H1 (cell line): ENCODE data around the gene PKN1. TPM values are rescaled to one million over a fixed set of nuclear protein-coding genes. Genes with fewer than 3 reads are reported as not detected.
A peak's percentile ranks its signal among the peaks of the same experiment; 100 is the strongest.

ENCODE experiments used
- CTCF ChIA-PET: fragments of 300-600 bp; sonication (Branson Sonifier 250); formaldehyde crosslinking; loops from one replicate; lab custom pipeline; 2021; ENCODE audit not compliant: partially characterized antibody; lab: Charles Lee
- POLR2A ChIA-PET: fragments of 300-600 bp; sonication (Branson Sonifier 250); formaldehyde crosslinking; loops from one replicate; lab custom pipeline; 2021; ENCODE audit warnings: inconsistent platforms; ENCODE audit not compliant: partially characterized antibody; lab: Charles Lee
- DNase-seq, 2 experiments: peaks; one replicate each; pipeline versions ENCODE4 v3.0.0 to v3.0.0-alpha.2; 2010 to 2022; ENCODE audit warnings: low spot score in 2 of 2, low read depth in 1 of 2, mixed read lengths in 1 of 2
- FAIRE-seq: peaks from 2 replicates; lab custom pipeline; 2011; peaks lifted over from hg19 to GRCh38; lab: Jason Lieb, UNC
- H2AFZ ChIP-seq: 2 replicates; pipeline ENCODE4 v1.8.1; 2012; ENCODE audit warnings: low read length, inconsistent platforms
- H2AK5ac ChIP-seq: 2 replicates; pipeline ENCODE4 v1.6.1; 2013; ENCODE audit warnings: low read depth, low read length
- H2BK120ac ChIP-seq: replicated peaks from 2 replicates; pipeline ENCODE3; 2013; ENCODE audit warnings: low read depth, low read length, inconsistent platforms
- H2BK12ac ChIP-seq: 2 replicates; pipeline ENCODE4 v1.6.1; 2013; ENCODE audit warnings: low read depth, low read length
- H2BK15ac ChIP-seq: 2 replicates; pipeline ENCODE4 v1.6.1; 2013; ENCODE audit warnings: low read length
- H2BK20ac ChIP-seq: 2 replicates; pipeline ENCODE4 v1.6.1; 2013; ENCODE audit warnings: low read length
- H2BK5ac ChIP-seq: 2 replicates; pipeline ENCODE4 v1.6.1; 2013; ENCODE audit warnings: low read depth, low read length
- H3K14ac ChIP-seq: 2 replicates; pipeline ENCODE4 v1.6.1; 2013; ENCODE audit warnings: inconsistent platforms; ENCODE audit not compliant: insufficient read length
- H3K18ac ChIP-seq: 2 replicates; pipeline ENCODE4 v1.6.1; 2013; ENCODE audit warnings: low read length; ENCODE audit errors: extremely low read depth
- H3K23ac ChIP-seq: 2 replicates; pipeline ENCODE4 v1.6.1; 2013; ENCODE audit warnings: inconsistent platforms; ENCODE audit not compliant: insufficient read length
- H3K23me2 ChIP-seq: 2 replicates; pipeline ENCODE4 v1.6.1; 2013; ENCODE audit warnings: low read depth, low read length
- H3K27ac ChIP-seq: 2 replicates; pipeline ENCODE4 v1.6.1; 2011; ENCODE audit warnings: low read depth, low read length, inconsistent platforms
- H3K27me3 ChIP-seq, 4 experiments: replicated peaks in 1 of 4; 1 replicate in 1 of 4; 2 replicates in 3 of 4; pipeline versions ENCODE4 v1.6.1 to v1.8.1; 2011 to 2013; ENCODE audit warnings: low read length in 3 of 4, mild to moderate bottlenecking in 3 of 4, inconsistent platforms in 2 of 4, mixed read lengths in 2 of 4, moderate library complexity in 1 of 4; ENCODE audit not compliant: control insufficient read depth in 3 of 4, insufficient read depth in 3 of 4; ENCODE audit errors: extremely low read depth in 1 of 4
- H3K36me3 ChIP-seq, 4 experiments: 2 replicates each; pipeline versions ENCODE4 v1.6.1 to v1.8.1; 2011 to 2013; ENCODE audit warnings: mild to moderate bottlenecking in 4 of 4, low read length in 3 of 4, moderate library complexity in 2 of 4, control low read depth in 1 of 4, inconsistent platforms in 1 of 4; ENCODE audit not compliant: insufficient read depth in 4 of 4, control insufficient read depth in 2 of 4
- H3K4ac ChIP-seq: replicated peaks from 2 replicates; pipeline ENCODE3; 2013; ENCODE audit warnings: low read length, low read depth, mixed read lengths, inconsistent platforms; ENCODE audit not compliant: insufficient read length
- H3K4me1 ChIP-seq, 4 experiments: replicated peaks in 1 of 4; 1 replicate in 1 of 4; 2 replicates in 3 of 4; pipeline versions ENCODE4 v1.6.1 to v1.8.1; 2011 to 2013; ENCODE audit warnings: low read length in 3 of 4, inconsistent platforms in 2 of 4, mixed read lengths in 1 of 4; ENCODE audit not compliant: insufficient read depth in 4 of 4, control insufficient read depth in 3 of 4
- H3K4me2 ChIP-seq, 2 experiments: 2 replicates each; pipeline versions ENCODE4 v1.6.1 to v1.8.1; 2011 to 2013; ENCODE audit warnings: low read depth in 2 of 2, low read length in 2 of 2, control low read depth in 1 of 2, inconsistent platforms in 1 of 2, mild to moderate bottlenecking in 1 of 2; ENCODE audit not compliant: insufficient read depth in 1 of 2
- H3K4me3 ChIP-seq, 4 experiments: fragments of 200-600, 300-600 bp in 1 of 4; sonication (generic), shearing (Covaris generic), sonication (Bioruptor Twin) in 1 of 4; 2 replicates each; pipeline versions ENCODE4 v1.5.1 to v1.8.1; 2011 to 2016; ENCODE audit warnings: low read length in 4 of 4, low read depth in 3 of 4, control low read depth in 2 of 4, inconsistent platforms in 2 of 4, mild to moderate bottlenecking in 2 of 4, mixed read lengths in 1 of 4, moderate library complexity in 1 of 4; ENCODE audit not compliant: insufficient read depth in 2 of 4; ENCODE audit errors: extremely low read depth in 1 of 4
- H3K56ac ChIP-seq: replicated peaks from 2 replicates; pipeline ENCODE3; 2013; ENCODE audit warnings: low read depth, mild to moderate bottlenecking, mixed read lengths, low read length, inconsistent platforms; ENCODE audit not compliant: insufficient read length
- H3K79me1 ChIP-seq: 2 replicates; pipeline ENCODE4 v1.6.1; 2013; ENCODE audit warnings: low read depth, low read length, control low read depth
- H3K79me2 ChIP-seq, 2 experiments: 2 replicates each; pipeline versions ENCODE4 v1.6.1 to v1.8.1; 2012 to 2013; ENCODE audit warnings: low read length in 2 of 2, mild to moderate bottlenecking in 2 of 2, inconsistent platforms in 1 of 2; ENCODE audit not compliant: insufficient read depth in 2 of 2, control insufficient read depth in 1 of 2
- H3K9ac ChIP-seq, 4 experiments: replicated peaks in 1 of 4; 1 replicate in 1 of 4; 2 replicates in 3 of 4; pipeline versions ENCODE4 v1.6.1 to v1.8.1; 2011 to 2013; ENCODE audit warnings: low read depth in 3 of 4, low read length in 3 of 4, control low read depth in 2 of 4, mild to moderate bottlenecking in 2 of 4, moderate library complexity in 2 of 4, inconsistent platforms in 1 of 4; ENCODE audit errors: extremely low read depth in 1 of 4
- H3K9me3 ChIP-seq, 2 experiments: 2 replicates each; pipeline versions ENCODE4 v1.6.1 to v1.8.1; 2012 to 2013; ENCODE audit warnings: mild to moderate bottlenecking in 2 of 2, moderate library complexity in 2 of 2, control low read depth in 1 of 2, inconsistent platforms in 1 of 2, low read depth in 1 of 2, low read length in 1 of 2, mixed read lengths in 1 of 2; ENCODE audit not compliant: insufficient read depth in 2 of 2
- H4K20me1 ChIP-seq, 2 experiments: replicated peaks in 1 of 2; 2 replicates each; pipeline versions ENCODE3 to v1.8.1; 2011 to 2013; ENCODE audit warnings: inconsistent platforms in 2 of 2, low read length in 2 of 2, mild to moderate bottlenecking in 1 of 2; ENCODE audit not compliant: insufficient read depth in 2 of 2, control insufficient read depth in 1 of 2
- H4K5ac ChIP-seq: 2 replicates; pipeline ENCODE4 v1.6.1; 2013; ENCODE audit warnings: low read length, low read depth, mixed read lengths, inconsistent platforms; ENCODE audit not compliant: insufficient read length
- H4K8ac ChIP-seq: 2 replicates; pipeline ENCODE4 v1.8.0; 2013; ENCODE audit warnings: mild to moderate bottlenecking, moderate library complexity, low read length, inconsistent platforms; ENCODE audit not compliant: insufficient read depth; ENCODE audit errors: extremely low read depth
- H4K91ac ChIP-seq: replicated peaks from 2 replicates; pipeline ENCODE3; 2013; ENCODE audit warnings: low read length, mixed read lengths, inconsistent platforms; ENCODE audit not compliant: insufficient read length
- KDM1A ChIP-seq: fragments of 200-600, 300-600 bp; sonication (generic); IDR thresholded peaks from 2 replicates; pipeline ENCODE4 v1.7.1; 2016; ENCODE audit warnings: mild to moderate bottlenecking, low read length, borderline replicate concordance
- RNF2 ChIP-seq: fragments of 200-900, 300-1000 bp; sonication (generic); IDR thresholded peaks from 2 replicates; pipeline ENCODE4 v1.7.1; 2016; ENCODE audit warnings: borderline replicate concordance, low read depth, mild to moderate bottlenecking, antibody characterized with exemption, low read length; ENCODE audit not compliant: poor library complexity, severe bottlenecking; ENCODE audit errors: missing control alignments
- TAF1 ChIP-seq: IDR thresholded peaks from 2 replicates; pipeline ENCODE4 v1.6.1; 2011; ENCODE audit warnings: mild to moderate bottlenecking, low read depth, low read length
- WGBS, 2 experiments: shearing (Covaris generic) in 1 of 2; methylation state at CpG; one replicate each; pipeline versions ENCODE4 v1.1.6 to v1.1.7; 2013 to 2015; ENCODE audit warnings: low lambda C conversion rate in 2 of 2, mixed read lengths in 2 of 2, inconsistent platforms in 1 of 2, low coverage in 1 of 2, missing lambda C conversion rate in 1 of 2; ENCODE audit not compliant: insufficient replicate concordance in 2 of 2, insufficient coverage in 1 of 2, insufficient read length in 1 of 2; ENCODE audit errors: extremely low coverage in 1 of 2, missing lambda C conversion rate in 1 of 2; 5-methylcytosine and 5-hydroxymethylcytosine counted together
- polyA plus RNA-seq, 7 experiments: library from polyadenylated mRNA; depleted of rRNA in 3 of 7; stranded (reverse) in 5 of 7; unstranded in 2 of 7; fragments of >200 nt in 5 of 7; fragments of 200-250 nt in 2 of 7; gene quantifications; 1 replicate in 5 of 7; 2 replicates in 1 of 7; 4 replicates in 1 of 7; pipeline versions ENCODE4 v1.2.1 to v1.2.3, GENCODE V29; 2011 to 2013; ENCODE audit warnings: missing spikeins in 2 of 7, mixed read lengths in 2 of 7
- total RNA-seq: library from RNA; stranded (reverse); fragmentation: NEBNext Ultra II Directional; extraction: Animal tissue kit (Norgen Biotek cat#: 25700); gene quantifications from 2 replicates; pipeline ENCODE4 v1.2.1, GENCODE V29; 2021

PKN1 gene
- total and polyA plus RNA-seq, 2 of the 8 experiments (the other 6 are each of a cell fraction or from before 2014, with no cell fraction given): 65.2 to 162 TPM

DNA sequence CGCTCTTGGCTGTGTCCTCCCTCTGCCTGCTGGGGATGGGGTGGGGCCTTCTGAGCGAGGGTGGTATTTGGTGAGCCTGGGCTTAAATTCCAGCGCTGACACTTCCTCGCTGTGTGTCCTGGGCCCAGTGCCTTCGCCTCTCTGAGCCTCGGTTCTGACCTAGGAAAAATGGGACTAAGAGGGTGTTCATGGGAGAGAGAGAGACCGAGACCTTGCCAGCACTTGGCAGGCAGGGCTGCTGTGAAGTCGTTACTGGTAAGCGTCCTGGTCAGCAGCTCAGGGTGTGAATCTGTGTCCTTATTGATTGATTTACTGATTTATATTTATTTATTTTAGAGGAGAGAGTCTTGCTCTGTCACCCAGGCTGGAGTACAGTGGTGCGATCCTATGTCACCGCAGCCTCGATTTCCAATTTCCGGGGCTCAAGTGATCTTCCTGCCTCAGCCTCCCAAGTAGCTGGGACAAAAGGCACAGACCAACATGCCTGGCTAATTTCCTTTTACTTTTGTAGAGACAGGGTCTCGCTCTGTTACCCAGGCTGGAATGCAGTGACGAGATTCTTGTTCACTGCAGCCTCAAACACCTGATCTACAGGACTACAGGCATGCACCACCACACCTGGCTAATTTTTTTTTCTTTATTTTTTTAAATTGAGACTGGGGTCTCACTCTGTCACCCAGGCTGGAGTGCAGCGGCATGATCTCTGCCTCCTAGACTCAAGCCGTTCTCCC, 2.4 kb downstream of the PKN1 start:
- no peak overlapping the region for H3K4me3 ChIP-seq
- H2BK20ac ChIP-seq: no peak overlapping the region
- ChIA-PET CTCF (interaction anchor here (0.6 to 1.1 kb wide), 4 partner anchors 21 to 82 kb away, joined by 3 read pairs; no protein-coding TSS in a partner anchor), POLR2A (interaction anchor here (1.0 to 1.8 kb wide), 2 partner anchors 39 to 60 kb away, joined by 3 to 5 read pairs; partner anchors contain the start of genes GIPC1 and PTGER1)
- no peak overlapping the region for H2BK5ac ChIP-seq
- peaks cover 9 to 11% of the 10 kb centered on the region in 2 experiments for H4K20me1 ChIP-seq
- no peak overlapping the region for H2AK5ac ChIP-seq
- 90% methylated on average over 16 of the region's 17 CpGs; no CpG with 5 or more reads in 1 of the 2 experiments for WGBS, 2 experiments
- H3K4me1 ChIP-seq: peaks cover 0 to 11% (median 3%) of the 10 kb centered on the region in 4 experiments; a peak in 5 of 7 replicates
- no peak overlapping the region for H3K18ac ChIP-seq
- H3K23me2 ChIP-seq: no peaks in the 10 kb centered on the region; the same call in 1 of the 2 replicates
- no peak overlapping the region for H3K23ac ChIP-seq
- H3K4me2 ChIP-seq: 0 out of 4 replicates have a peak overlapping the region, but pooled peaks of 1 of the 2 experiments have one; percentile 26
- no peak overlapping the region for H2BK120ac ChIP-seq
- DNase-seq (no peak), FAIRE-seq (no peak)
- H3K27ac ChIP-seq: no peak overlapping the region
- H3K9me3 ChIP-seq: no peaks in the 10 kb centered on the region
- no peak overlapping the region for H4K91ac ChIP-seq
- H2BK12ac ChIP-seq: no peak overlapping the region
- no peak overlapping the region for H4K8ac ChIP-seq
- H3K36me3 ChIP-seq: no peaks in the 10 kb centered on the region; a peak in 2 of 8 replicates
- H3K9ac ChIP-seq: no peak overlapping the region
- no peaks in the 10 kb centered on the region; a peak in 1 of 7 replicates for H3K27me3 ChIP-seq
- peaks cover 15% of the 10 kb centered on the region for H3K79me1 ChIP-seq
- no peak overlapping the region for H3K14ac ChIP-seq
- no peak overlapping the region for H4K5ac ChIP-seq
- H2BK15ac ChIP-seq: no peak overlapping the region
- no peak for TF ChIP-seq TAF1
- 0 out of 2 replicates have a peak, but pooled peaks have one; percentile 11 for TF ChIP-seq KDM1A
- TF ChIP-seq RNF2: no peak
- no peak overlapping the region for H3K56ac ChIP-seq
- no peak overlapping the region for H3K4ac ChIP-seq
- H2AFZ ChIP-seq: no peak overlapping the region
- H3K79me2 ChIP-seq: peaks cover 0 to 44% of the 10 kb centered on the region in 2 experiments; a peak in 2 of 4 replicates
